ENCODE results near the gene ATRIP. TPM values are rescaled to one million over a fixed set of nuclear protein-coding genes. Genes with fewer than 3 reads are reported as not detected.

The ATRIP gene
- total and polyA plus RNA-seq, 2 of the 8 experiments (the other 6 are each of a cell fraction or from before 2014, with no cell fraction given), result 18.5 to 20.2 TPM

- Histone ChIP-seq H2BK12ac (ENCODE audit: low read depth, low read length) (no peak overlapping the region), H3K9me3 (ENCODE audit: insufficient read depth in 2 of 2, low read depth in 1 of 2, low read length in 1 of 2) (no peaks in the 10 kb centered on the region), H3K23ac (ENCODE audit: insufficient read length) (no peak overlapping the region), H3K4me1 (replicated peaks in 1 of 4; ENCODE audit: control insufficient read depth in 3 of 4, insufficient read depth in 4 of 4, low read length in 3 of 4) (no peaks in the 10 kb centered on the region), H3K4me3 (ENCODE audit: extremely low read depth in 1 of 4, insufficient read depth in 2 of 4, low read depth in 3 of 4, low read length in 4 of 4) (no peak overlapping the region), H4K91ac (replicated peaks; ENCODE audit: insufficient read length, low read length) (no peak overlapping the region), H2BK20ac (ENCODE audit: low read length) (no peak overlapping the region), H2BK5ac (ENCODE audit: low read depth, low read length) (no peak overlapping the region), H3K9ac (replicated peaks in 1 of 4; ENCODE audit: extremely low read depth in 1 of 4, low read depth in 3 of 4, low read length in 3 of 4) (no peak overlapping the region), H3K27me3 (replicated peaks in 1 of 4; ENCODE audit: control insufficient read depth in 3 of 4, extremely low read depth in 1 of 4, insufficient read depth in 3 of 4, low read length in 3 of 4) (no peaks in the 10 kb centered on the region), H3K56ac (replicated peaks; ENCODE audit: insufficient read length, low read depth, low read length) (no peak overlapping the region), H2BK15ac (ENCODE audit: low read length) (no peak overlapping the region), H4K5ac (ENCODE audit: insufficient read length, low read depth, low read length) (no peak overlapping the region), H3K79me1 (ENCODE audit: low read depth, low read length) (no peaks in the 10 kb centered on the region; the same call in 1 of the 2 replicates), H2AFZ (ENCODE audit: low read length) (no peak overlapping the region), H3K4me2 (ENCODE audit: insufficient read depth in 1 of 2, low read depth in 2 of 2, low read length in 2 of 2) (no peak overlapping the region), H3K23me2 (ENCODE audit: low read depth, low read length) (no peaks in the 10 kb centered on the region), H4K8ac (ENCODE audit: extremely low read depth, insufficient read depth, low read length) (no peak overlapping the region), H3K79me2 (ENCODE audit: control insufficient read depth in 1 of 2, insufficient read depth in 2 of 2, low read length in 2 of 2) (no peaks in the 10 kb centered on the region), H3K36me3 (ENCODE audit: control insufficient read depth in 2 of 4, insufficient read depth in 4 of 4, low read length in 3 of 4) (peaks cover 76 to 93% (median 90%) of the 10 kb centered on the region in 4 experiments), H3K27ac (ENCODE audit: low read depth, low read length) (no peak overlapping the region), H4K20me1 (replicated peaks in 1 of 2; ENCODE audit: control insufficient read depth in 1 of 2, insufficient read depth in 2 of 2, low read length in 2 of 2) (peaks cover 6 to 49% of the 10 kb centered on the region in 2 experiments), H3K4ac (replicated peaks; ENCODE audit: insufficient read length, low read depth, low read length) (no peak overlapping the region), H2AK5ac (ENCODE audit: low read depth, low read length) (no peak overlapping the region), H3K18ac (ENCODE audit: extremely low read depth, low read length) (no peak overlapping the region), H3K14ac (ENCODE audit: insufficient read length) (no peak overlapping the region), H2BK120ac (replicated peaks; ENCODE audit: low read depth, low read length) (no peak overlapping the region)
- DNase-seq (ENCODE audit: low read depth in 1 of 2, low spot score in 2 of 2), result no peak
- no peak for FAIRE-seq
- ChIA-PET CTCF (ENCODE audit: partially characterized antibody) (interaction anchor here (1.0 to 7.7 kb wide), 7 partner anchors 11 to 148 kb away, joined by 3 to 130 read pairs (median 5); partner anchors contain the start of gene PLXNB1), POLR2A (ENCODE audit: partially characterized antibody) (interaction anchor here (20.2 to 31.5 kb wide), 2 partner anchors 3 to 11 kb away, joined by 650 read pairs; partner anchors contain the start of gene PLXNB1)
- no peak for TF ChIP-seq CBX5 (IDR thresholded peaks at IDR 0.05; ENCODE audit: low read depth, low read length)
- TF ChIP-seq SP1 (IDR thresholded peaks at IDR 0.05; ENCODE audit: low read depth, low read length), result no peak
- no peak for TF ChIP-seq SP4 (IDR thresholded peaks at IDR 0.05; ENCODE audit: low read length)
- TF ChIP-seq HDAC6 (IDR thresholded peaks at IDR 0.05; ENCODE audit: low read depth, low read length), result no peak
- TF ChIP-seq, protein P1, sequence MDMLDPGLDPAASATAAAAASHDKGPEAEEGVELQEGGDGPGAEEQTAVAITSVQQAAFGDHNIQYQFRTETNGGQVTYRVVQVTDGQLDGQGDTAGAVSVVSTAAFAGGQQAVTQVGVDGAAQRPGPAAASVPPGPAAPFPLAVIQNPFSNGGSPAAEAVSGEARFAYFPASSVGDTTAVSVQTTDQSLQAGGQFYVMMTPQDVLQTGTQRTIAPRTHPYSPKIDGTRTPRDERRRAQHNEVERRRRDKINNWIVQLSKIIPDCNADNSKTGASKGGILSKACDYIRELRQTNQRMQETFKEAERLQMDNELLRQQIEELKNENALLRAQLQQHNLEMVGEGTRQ (IDR thresholded peaks at IDR 0.05; ENCODE audit: low read length), result no peak
- no peak for TF ChIP-seq JUND (IDR thresholded peaks at IDR 0.05; ENCODE audit: low read length)
- TF ChIP-seq ZNF274 (IDR thresholded peaks at IDR 0.05; ENCODE audit: borderline replicate concordance, extremely low read depth, low read length), result no peak
- TF ChIP-seq BACH1 (IDR thresholded peaks at IDR 0.05; ENCODE audit: low read length), result no peak
- TF ChIP-seq SIX5 (IDR thresholded peaks at IDR 0.05; ENCODE audit: low read depth, low read length), result no peak
- WGBS, 2 experiments (ENCODE audit: extremely low coverage in 1 of 2, insufficient coverage in 1 of 2, insufficient read length in 1 of 2, insufficient replicate concordance in 2 of 2, low coverage in 1 of 2, low lambda C conversion rate in 2 of 2, missing lambda C conversion rate in 1 of 2), result 92% methylated on average over 9 of the region's 9 CpGs; no CpG with 5 or more reads in 1 of the 2 experiments
Observed at GRCh38 chr3:48411041-48411588, 35.4 kb upstream of the ATRIP start.

Measured in H1 (cell line).